ENCODE results near the gene PRKCB. TPM values are rescaled to one million over a fixed set of nuclear protein-coding genes. Genes with fewer than 3 reads are reported as not detected.

PRKCB gene
- polyA plus RNA-seq, 1 donor from 2014 or later, result 27.6 TPM

DNA sequence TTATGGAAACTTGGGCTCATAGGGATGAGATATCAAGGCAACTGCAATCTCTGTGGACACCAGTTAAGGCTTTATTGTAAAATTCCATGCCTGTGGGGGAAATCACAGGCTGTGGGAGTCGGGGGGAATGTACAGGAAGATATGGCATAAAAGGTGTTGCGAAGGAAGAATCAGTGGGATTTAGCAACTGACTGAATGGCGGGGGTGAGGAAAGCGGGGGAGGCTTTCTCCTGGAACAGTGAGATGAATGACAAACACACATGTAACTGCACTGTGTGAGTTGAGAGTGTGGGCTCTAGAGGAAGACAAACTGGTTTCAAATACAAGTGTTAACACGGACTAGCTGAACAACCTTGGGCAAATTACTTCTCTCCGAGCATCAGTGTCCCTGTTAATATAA, 143.7 kb downstream of the PRKCB start:
- Histone ChIP-seq H2AFZ (ENCODE audit: low read depth, low read length) (no peak overlapping the region), H3K79me2 (replicated peaks; ENCODE audit: insufficient read depth, low read length) (no peaks in the 10 kb centered on the region), H3K9me2 (ENCODE audit: insufficient read depth, low read length) (no peaks in the 10 kb centered on the region), H3K36me3 (ENCODE audit: insufficient read depth, low read length) (no peaks in the 10 kb centered on the region), H3K4me2 (ENCODE audit: low read length) (no peak overlapping the region), H3K4me3 (ENCODE audit: low read length) (no peak overlapping the region), H3F3A (ENCODE audit: insufficient read depth, low read length, poor library complexity, severe bottlenecking) (no peaks in the 10 kb centered on the region), H4K20me1 (ENCODE audit: insufficient read depth) (no peaks in the 10 kb centered on the region), H3K9me3 (ENCODE audit: low read length) (no peaks in the 10 kb centered on the region), H3K9ac (ENCODE audit: low read length) (no peak overlapping the region), H3K27me3 (ENCODE audit: insufficient read depth, low read depth, low read length) (no peaks in the 10 kb centered on the region), H3K27ac (ENCODE audit: low read length) (no peak overlapping the region)
- TF ChIP-seq, protein P1, sequence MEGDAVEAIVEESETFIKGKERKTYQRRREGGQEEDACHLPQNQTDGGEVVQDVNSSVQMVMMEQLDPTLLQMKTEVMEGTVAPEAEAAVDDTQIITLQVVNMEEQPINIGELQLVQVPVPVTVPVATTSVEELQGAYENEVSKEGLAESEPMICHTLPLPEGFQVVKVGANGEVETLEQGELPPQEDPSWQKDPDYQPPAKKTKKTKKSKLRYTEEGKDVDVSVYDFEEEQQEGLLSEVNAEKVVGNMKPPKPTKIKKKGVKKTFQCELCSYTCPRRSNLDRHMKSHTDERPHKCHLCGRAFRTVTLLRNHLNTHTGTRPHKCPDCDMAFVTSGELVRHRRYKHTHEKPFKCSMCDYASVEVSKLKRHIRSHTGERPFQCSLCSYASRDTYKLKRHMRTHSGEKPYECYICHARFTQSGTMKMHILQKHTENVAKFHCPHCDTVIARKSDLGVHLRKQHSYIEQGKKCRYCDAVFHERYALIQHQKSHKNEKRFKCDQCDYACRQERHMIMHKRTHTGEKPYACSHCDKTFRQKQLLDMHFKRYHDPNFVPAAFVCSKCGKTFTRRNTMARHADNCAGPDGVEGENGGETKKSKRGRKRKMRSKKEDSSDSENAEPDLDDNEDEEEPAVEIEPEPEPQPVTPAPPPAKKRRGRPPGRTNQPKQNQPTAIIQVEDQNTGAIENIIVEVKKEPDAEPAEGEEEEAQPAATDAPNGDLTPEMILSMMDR (IDR thresholded peaks at IDR 0.05; ENCODE audit: poor library complexity, severe bottlenecking), result no peak
- TF ChIP-seq POLR2AphosphoS5 (IDR thresholded peaks at IDR 0.05) (no peak), RAD21 (conservative IDR thresholded peaks at IDR 0.05) (no peak)

DNA sequence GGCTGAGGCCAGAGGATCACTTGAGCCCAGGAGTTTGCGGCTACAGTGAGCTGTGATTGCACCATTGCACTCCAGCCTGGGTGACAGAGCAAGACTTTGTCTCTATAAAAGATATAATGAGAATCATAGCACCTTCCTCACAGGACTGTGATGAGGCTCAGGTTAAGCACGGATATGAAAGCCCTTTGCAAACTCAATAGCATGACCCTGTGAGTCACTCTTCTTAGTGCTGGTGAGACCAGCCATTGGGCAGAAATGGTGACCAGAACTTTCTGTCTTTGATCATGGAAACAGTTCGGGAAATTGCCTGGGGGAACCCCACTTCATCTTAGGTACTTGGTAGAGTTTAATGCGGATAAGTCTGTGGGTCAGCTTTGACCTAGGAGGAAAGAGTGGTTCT, 144.2 kb downstream of the PRKCB start:
- no peak overlapping the region for H3K27ac ChIP-seq (ENCODE audit: low read length)
- H3K36me3 ChIP-seq (ENCODE audit: insufficient read depth, low read length), result no peaks in the 10 kb centered on the region
- TF ChIP-seq SMC3 (conservative IDR thresholded peaks at IDR 0.05; ENCODE audit: poor library complexity) (no peak), MXI1 (conservative IDR thresholded peaks at IDR 0.05; ENCODE audit: poor library complexity, severe bottlenecking) (no peak), EZH2 (IDR thresholded peaks at IDR 0.05; ENCODE audit: borderline replicate concordance, insufficient read depth, low read length, poor library complexity, severe bottlenecking) (no peak), EP300 (conservative IDR thresholded peaks at IDR 0.05; ENCODE audit: poor library complexity, severe bottlenecking) (no peak), POLR2AphosphoS5 (IDR thresholded peaks at IDR 0.05) (no peak), TAF1 (IDR thresholded peaks at IDR 0.05; ENCODE audit: low read depth) (no peak), RAD21 (conservative IDR thresholded peaks at IDR 0.05) (no peak)
- TF ChIP-seq, protein P2, sequence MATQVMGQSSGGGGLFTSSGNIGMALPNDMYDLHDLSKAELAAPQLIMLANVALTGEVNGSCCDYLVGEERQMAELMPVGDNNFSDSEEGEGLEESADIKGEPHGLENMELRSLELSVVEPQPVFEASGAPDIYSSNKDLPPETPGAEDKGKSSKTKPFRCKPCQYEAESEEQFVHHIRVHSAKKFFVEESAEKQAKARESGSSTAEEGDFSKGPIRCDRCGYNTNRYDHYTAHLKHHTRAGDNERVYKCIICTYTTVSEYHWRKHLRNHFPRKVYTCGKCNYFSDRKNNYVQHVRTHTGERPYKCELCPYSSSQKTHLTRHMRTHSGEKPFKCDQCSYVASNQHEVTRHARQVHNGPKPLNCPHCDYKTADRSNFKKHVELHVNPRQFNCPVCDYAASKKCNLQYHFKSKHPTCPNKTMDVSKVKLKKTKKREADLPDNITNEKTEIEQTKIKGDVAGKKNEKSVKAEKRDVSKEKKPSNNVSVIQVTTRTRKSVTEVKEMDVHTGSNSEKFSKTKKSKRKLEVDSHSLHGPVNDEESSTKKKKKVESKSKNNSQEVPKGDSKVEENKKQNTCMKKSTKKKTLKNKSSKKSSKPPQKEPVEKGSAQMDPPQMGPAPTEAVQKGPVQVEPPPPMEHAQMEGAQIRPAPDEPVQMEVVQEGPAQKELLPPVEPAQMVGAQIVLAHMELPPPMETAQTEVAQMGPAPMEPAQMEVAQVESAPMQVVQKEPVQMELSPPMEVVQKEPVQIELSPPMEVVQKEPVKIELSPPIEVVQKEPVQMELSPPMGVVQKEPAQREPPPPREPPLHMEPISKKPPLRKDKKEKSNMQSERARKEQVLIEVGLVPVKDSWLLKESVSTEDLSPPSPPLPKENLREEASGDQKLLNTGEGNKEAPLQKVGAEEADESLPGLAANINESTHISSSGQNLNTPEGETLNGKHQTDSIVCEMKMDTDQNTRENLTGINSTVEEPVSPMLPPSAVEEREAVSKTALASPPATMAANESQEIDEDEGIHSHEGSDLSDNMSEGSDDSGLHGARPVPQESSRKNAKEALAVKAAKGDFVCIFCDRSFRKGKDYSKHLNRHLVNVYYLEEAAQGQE (IDR thresholded peaks at IDR 0.05; ENCODE audit: borderline replicate concordance), result no peak
- TF ChIP-seq, protein P1 (IDR thresholded peaks at IDR 0.05; ENCODE audit: poor library complexity, severe bottlenecking), result no peak

More for the DNA sequence above, 144.2 kb downstream of the PRKCB start:
- H3K79me2 ChIP-seq (replicated peaks; ENCODE audit: insufficient read depth, low read length), result no peaks in the 10 kb centered on the region
- no peaks in the 10 kb centered on the region for H3K27me3 ChIP-seq (ENCODE audit: insufficient read depth, low read depth, low read length)
- no peak overlapping the region for H2AFZ ChIP-seq (ENCODE audit: low read depth, low read length)
- no peak overlapping the region for H3K9ac ChIP-seq (ENCODE audit: low read length)
- no peaks in the 10 kb centered on the region for H3F3A ChIP-seq (ENCODE audit: insufficient read depth, low read length, poor library complexity, severe bottlenecking)
- H3K9me3 ChIP-seq (ENCODE audit: low read length), result no peaks in the 10 kb centered on the region
- H3K4me3 ChIP-seq (ENCODE audit: low read length), result no peak overlapping the region
- H4K20me1 ChIP-seq (ENCODE audit: insufficient read depth), result no peaks in the 10 kb centered on the region
- H3K9me2 ChIP-seq (ENCODE audit: insufficient read depth, low read length), result no peaks in the 10 kb centered on the region
- no peak overlapping the region for H3K4me2 ChIP-seq (ENCODE audit: low read length)

Data from neural cell (in vitro differentiated cells).